ENCODE data around the gene PODNL1.

Gene PODNL1

DNA sequence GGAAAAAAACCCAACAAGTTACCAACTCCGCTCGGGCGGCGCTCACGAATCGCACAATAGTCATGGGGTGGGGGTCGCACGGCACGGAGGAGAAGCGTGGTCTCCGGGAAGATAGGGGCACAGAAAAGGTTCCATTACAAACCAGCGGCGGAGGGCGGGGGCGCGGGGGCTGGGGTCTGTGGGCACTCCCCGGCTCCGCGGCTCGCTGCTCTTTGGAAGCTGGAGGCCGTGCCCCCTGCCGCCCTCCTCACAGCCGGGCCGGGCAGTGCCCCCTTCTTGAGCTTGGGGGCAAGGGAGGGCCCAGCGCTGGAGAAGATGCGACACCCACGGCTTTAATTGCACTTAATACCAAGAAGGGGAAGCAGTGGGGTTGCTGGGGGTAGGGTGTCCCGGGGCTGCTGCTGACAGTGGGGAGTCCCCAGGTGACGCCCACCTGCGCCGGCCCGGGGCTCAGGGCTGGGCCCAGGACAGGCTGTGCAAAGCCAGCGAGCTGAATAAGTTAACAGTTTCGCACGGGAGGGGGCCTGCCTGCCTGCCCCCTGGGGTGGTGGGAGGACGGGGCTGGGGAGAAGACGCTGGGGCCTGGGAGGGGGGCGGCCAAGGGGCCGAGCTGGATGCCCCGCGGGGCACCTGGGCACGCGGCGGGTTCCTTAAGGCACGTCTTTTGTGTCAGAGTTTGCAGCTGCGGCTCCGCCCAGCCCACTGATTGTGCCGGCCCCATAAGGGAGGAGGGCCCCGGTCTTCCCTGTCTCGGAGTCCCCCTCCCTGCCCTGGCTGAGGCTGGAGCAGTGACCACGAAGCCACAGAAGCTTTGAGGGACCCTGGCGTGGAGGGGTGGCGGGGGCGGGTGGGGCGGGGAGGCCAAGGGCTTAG is 23.8 kb upstream of the PODNL1 start:
- no peak overlapping the region for H3K23ac ChIP-seq (ENCODE audit: low read length)
- no peak overlapping the region for H4K8ac ChIP-seq (ENCODE audit: low read depth, low read length)
- H2BK5ac ChIP-seq (ENCODE audit: low read depth, low read length, poor library complexity): no peak overlapping the region
- no peak overlapping the region for H2BK12ac ChIP-seq (ENCODE audit: low read length)
- H3K4ac ChIP-seq (ENCODE audit: low read depth, low read length): no peak overlapping the region
- no peaks in the 10 kb centered on the region for H3K79me2 ChIP-seq (ENCODE audit: control insufficient read depth, insufficient read depth, low read length, poor library complexity)
- no peak overlapping the region for H3K9ac ChIP-seq (ENCODE audit: low read length)
- no peak overlapping the region for H3K27ac ChIP-seq (ENCODE audit: low read depth, low read length)
- H3K9me3 ChIP-seq (ENCODE audit: insufficient read depth, low read depth, low read length): peaks cover 7% of the 10 kb centered on the region
- H3K18ac ChIP-seq (ENCODE audit: low read length): no peak overlapping the region
- H2AK5ac ChIP-seq (ENCODE audit: low read length): no peak overlapping the region
- no peak overlapping the region for H2BK120ac ChIP-seq (ENCODE audit: insufficient read depth, low read length, poor library complexity)
- H2AFZ ChIP-seq (ENCODE audit: insufficient read depth, low read length, poor library complexity): no peak overlapping the region
- H4K12ac ChIP-seq (ENCODE audit: low read depth, low read length): no peak overlapping the region
- H3K4me2 ChIP-seq (ENCODE audit: low read length): peak overlapping the region; percentile 2
- no CpG with 5 or more reads among the region's 55 CpGs for WGBS (ENCODE audit: extremely low coverage, insufficient coverage, insufficient read length)
- H3K79me1 ChIP-seq (ENCODE audit: low read length): no peaks in the 10 kb centered on the region
- H3K4me1 ChIP-seq (ENCODE audit: control insufficient read depth in 1 of 2, insufficient read depth in 2 of 2, low read length in 2 of 2): peaks cover 0 to 2% of the 10 kb centered on the region in 2 experiments
- H3K36me3 ChIP-seq (ENCODE audit: control insufficient read depth in 1 of 2, insufficient read depth in 2 of 2, low read length in 2 of 2): peaks cover 77 to 83% of the 10 kb centered on the region in 2 experiments
- no peaks in the 10 kb centered on the region for H3K27me3 ChIP-seq (ENCODE audit: insufficient read depth, low read length)
- H3K14ac ChIP-seq (ENCODE audit: low read length): no peak overlapping the region
- peak overlapping the region; percentile 40 for H3K4me3 ChIP-seq (ENCODE audit: low read depth, low read length)
- no peak for DNase-seq
- H4K91ac ChIP-seq (ENCODE audit: low read depth, low read length): no peak overlapping the region

DNA sequence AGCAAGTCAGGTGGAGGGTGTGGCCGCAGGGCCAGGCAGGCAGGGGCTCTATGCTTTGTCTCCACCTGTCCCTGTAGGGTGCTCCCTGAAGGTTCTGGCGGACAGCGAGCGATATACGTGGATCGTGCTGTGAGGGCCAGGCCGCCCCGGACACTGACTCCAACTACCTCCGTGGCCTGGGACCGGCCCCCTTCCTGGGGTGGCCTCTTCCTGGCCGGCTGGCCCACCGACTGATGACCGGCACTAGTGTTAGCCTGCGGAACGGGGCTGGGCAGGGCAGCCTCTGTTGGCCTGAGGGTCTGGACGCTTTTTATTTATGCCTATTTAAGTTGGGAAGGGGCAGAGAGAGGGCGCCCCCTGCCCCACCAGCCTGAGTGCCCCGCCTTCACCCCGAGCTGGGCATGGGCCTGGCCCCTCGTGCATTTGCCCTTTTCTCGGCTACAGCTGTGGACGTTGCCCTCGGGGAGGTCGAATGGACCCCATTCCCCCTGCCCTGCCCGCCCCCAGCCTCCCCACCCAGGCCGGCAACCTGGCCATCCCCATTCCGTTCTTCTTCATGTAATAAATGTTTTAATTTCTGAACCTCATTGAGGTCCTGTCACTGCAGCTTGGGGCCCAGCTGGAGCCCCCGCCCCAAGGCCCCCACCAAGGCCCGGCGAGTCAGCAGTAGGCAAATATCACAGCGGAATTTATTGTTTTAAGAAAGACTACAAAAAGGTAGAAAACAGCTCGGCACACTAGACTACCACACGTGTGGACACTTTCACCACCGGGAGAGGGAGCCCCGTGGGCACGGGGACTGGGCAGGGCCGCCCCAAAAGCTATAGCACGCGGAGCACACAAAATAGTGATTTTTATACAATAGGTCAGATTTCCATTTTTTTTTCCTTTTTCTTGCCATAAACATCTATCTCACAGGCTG is 22.9 kb upstream of the PODNL1 start:
- WGBS (ENCODE audit: extremely low coverage, insufficient coverage, insufficient read length): no CpG with 5 or more reads among the region's 39 CpGs
- H3K36me3 ChIP-seq (ENCODE audit: control insufficient read depth in 1 of 2, insufficient read depth in 2 of 2, low read length in 2 of 2): peaks cover 77 to 80% of the 10 kb centered on the region in 2 experiments
- DNase-seq: no peak
- peaks cover 0 to 2% of the 10 kb centered on the region in 2 experiments for H3K4me1 ChIP-seq (ENCODE audit: control insufficient read depth in 1 of 2, insufficient read depth in 2 of 2, low read length in 2 of 2)
- no peak overlapping the region for H3K4me3 ChIP-seq (ENCODE audit: low read depth, low read length)
- H3K14ac ChIP-seq (ENCODE audit: low read length): no peak overlapping the region
- no peak overlapping the region for H4K8ac ChIP-seq (ENCODE audit: low read depth, low read length)
- no peak overlapping the region for H3K18ac ChIP-seq (ENCODE audit: low read length)
- no peaks in the 10 kb centered on the region for H3K79me1 ChIP-seq (ENCODE audit: low read length)
- no peak overlapping the region for H2BK12ac ChIP-seq (ENCODE audit: low read length)
- no peak overlapping the region for H2BK120ac ChIP-seq (ENCODE audit: insufficient read depth, low read length, poor library complexity)
- no peak overlapping the region for H3K27ac ChIP-seq (ENCODE audit: low read depth, low read length)
- no peaks in the 10 kb centered on the region for H3K79me2 ChIP-seq (ENCODE audit: control insufficient read depth, insufficient read depth, low read length, poor library complexity)
- H2AFZ ChIP-seq (ENCODE audit: insufficient read depth, low read length, poor library complexity): no peak overlapping the region
- no peak overlapping the region for H2AK5ac ChIP-seq (ENCODE audit: low read length)
- H4K91ac ChIP-seq (ENCODE audit: low read depth, low read length): no peak overlapping the region
- H3K4ac ChIP-seq (ENCODE audit: low read depth, low read length): no peak overlapping the region
- H3K4me2 ChIP-seq (ENCODE audit: low read length): no peak overlapping the region
- no peak overlapping the region for H3K23ac ChIP-seq (ENCODE audit: low read length)
- no peaks in the 10 kb centered on the region for H3K27me3 ChIP-seq (ENCODE audit: insufficient read depth, low read length)
- H2BK5ac ChIP-seq (ENCODE audit: low read depth, low read length, poor library complexity): no peak overlapping the region
- H4K12ac ChIP-seq (ENCODE audit: low read depth, low read length): no peak overlapping the region
- no peak overlapping the region for H3K9ac ChIP-seq (ENCODE audit: low read length)
- H3K9me3 ChIP-seq (ENCODE audit: insufficient read depth, low read depth, low read length): peaks cover 4% of the 10 kb centered on the region

- Histone ChIP-seq H2AFZ (ENCODE audit: insufficient read depth, low read length, poor library complexity) (no peak overlapping the region), H3K9me3 (ENCODE audit: insufficient read depth, low read depth, low read length) (no peaks in the 10 kb centered on the region), H2BK120ac (ENCODE audit: insufficient read depth, low read length, poor library complexity) (no peak overlapping the region), H3K79me2 (ENCODE audit: control insufficient read depth, insufficient read depth, low read length, poor library complexity) (no peaks in the 10 kb centered on the region), H3K4ac (ENCODE audit: low read depth, low read length) (no peak overlapping the region), H3K9ac (ENCODE audit: low read length) (no peak overlapping the region), H3K4me1 (ENCODE audit: control insufficient read depth in 1 of 2, insufficient read depth in 2 of 2, low read length in 2 of 2) (peaks cover 0 to 2% of the 10 kb centered on the region in 2 experiments), H4K91ac (ENCODE audit: low read depth, low read length) (no peak overlapping the region), H3K23ac (ENCODE audit: low read length) (no peak overlapping the region), H3K14ac (ENCODE audit: low read length) (no peak overlapping the region), H2BK12ac (ENCODE audit: low read length) (no peak overlapping the region), H4K12ac (ENCODE audit: low read depth, low read length) (no peak overlapping the region), H2BK5ac (ENCODE audit: low read depth, low read length, poor library complexity) (no peak overlapping the region), H3K18ac (ENCODE audit: low read length) (no peak overlapping the region), H3K27me3 (ENCODE audit: insufficient read depth, low read length) (no peaks in the 10 kb centered on the region), H3K36me3 (ENCODE audit: control insufficient read depth in 1 of 2, insufficient read depth in 2 of 2, low read length in 2 of 2) (peaks cover 77 to 80% of the 10 kb centered on the region in 2 experiments), H3K27ac (ENCODE audit: low read depth, low read length) (no peak overlapping the region), H3K79me1 (ENCODE audit: low read length) (no peaks in the 10 kb centered on the region), H3K4me2 (ENCODE audit: low read length) (no peak overlapping the region), H4K8ac (ENCODE audit: low read depth, low read length) (no peak overlapping the region), H3K4me3 (ENCODE audit: low read depth, low read length) (no peak overlapping the region), H2AK5ac (ENCODE audit: low read length) (no peak overlapping the region)
- WGBS (ENCODE audit: extremely low coverage, insufficient coverage, insufficient read length): no CpG with 5 or more reads among the region's 27 CpGs
- peak in 1 of 2 donors; percentile 21 for DNase-seq
These were observed 22.0 kb upstream of the PODNL1 start for GRCh38 chr19:13959962-13960862.
